GM23338 (cell line): ENCODE data around the gene PIM3. TPM values are rescaled to one million over a fixed set of nuclear protein-coding genes. Genes with fewer than 3 reads are reported as not detected.

ENCODE experiments used
- ATAC-seq: fragments of 200-7000 bp; cut with Tn5 transposase; 3 replicates; pipeline ENCODE4 v1.9.1; 2020
- DNase-seq: peaks from one replicate; pipeline ENCODE4 v3.0.0-alpha.2; 2015; ENCODE audit warnings: low spot score
- H2AFZ ChIP-seq: fragments of 200-600 bp; sonication (generic); 2 replicates; pipeline ENCODE4 v1.8.0; 2016; ENCODE audit warnings: antibody characterized with exemption, mild to moderate bottlenecking, moderate library complexity
- H3F3A ChIP-seq: fragments of 200-600 bp; sonication (generic); replicated peaks from 2 replicates; pipeline ENCODE4 v1.8.0; 2017; ENCODE audit warnings: antibody characterized with exemption, mixed run types, low read depth
- H3K27ac ChIP-seq: fragments of 200-600 bp; sonication (generic); 2 replicates; pipeline ENCODE4 v1.6.1; 2016; ENCODE audit warnings: low read depth
- H3K27me3 ChIP-seq: fragments of 200-600 bp; sonication (generic); 2 replicates; pipeline ENCODE4 v1.8.0; 2016; ENCODE audit warnings: mild to moderate bottlenecking, mixed run types, moderate library complexity; ENCODE audit not compliant: insufficient read depth
- H3K36me3 ChIP-seq: fragments of 200-600 bp; sonication (generic); 2 replicates; pipeline ENCODE4 v1.8.0; 2016; ENCODE audit warnings: mild to moderate bottlenecking; ENCODE audit not compliant: insufficient read depth
- H3K4me1 ChIP-seq: fragments of 200-600 bp; sonication (generic); 2 replicates; pipeline ENCODE4 v1.8.0; 2016; ENCODE audit warnings: mild to moderate bottlenecking, moderate library complexity; ENCODE audit not compliant: insufficient read depth
- H3K4me2 ChIP-seq: fragments of 200-600 bp; sonication (generic); 2 replicates; pipeline ENCODE4 v1.7.1; 2017; ENCODE audit warnings: mixed run types
- H3K4me3 ChIP-seq: fragments of 200-600 bp; sonication (generic); 2 replicates; pipeline ENCODE4 v1.6.1; 2016; ENCODE audit warnings: mixed run types
- H3K79me2 ChIP-seq: fragments of 200-600 bp; sonication (generic); replicated peaks from 2 replicates; pipeline ENCODE4 v1.8.0; 2017; ENCODE audit warnings: mild to moderate bottlenecking; ENCODE audit not compliant: insufficient read depth
- H3K9me2 ChIP-seq: fragments of 200-600 bp; sonication (generic); 2 replicates; pipeline ENCODE4 v1.8.0; 2017; ENCODE audit not compliant: insufficient read depth
- H4K20me1 ChIP-seq: fragments of 200-600 bp; sonication (generic); replicated peaks from 2 replicates; pipeline ENCODE4 v1.8.0; 2017; ENCODE audit warnings: mild to moderate bottlenecking; ENCODE audit not compliant: insufficient read depth
- H3K27ac Mint-ChIP-seq: 2 replicates; pipeline ENCODE4 v1.8.0; 2020; ENCODE audit warnings: inconsistent platforms, mild to moderate bottlenecking, moderate library complexity, mixed read lengths
- H3K27me3 Mint-ChIP-seq: 3 replicates; pipeline ENCODE4 v1.8.0; 2022; ENCODE audit warnings: low read depth, mild to moderate bottlenecking, moderate library complexity, mixed read lengths, inconsistent platforms; ENCODE audit not compliant: insufficient read depth, poor library complexity
- H3K36me3 Mint-ChIP-seq: 3 replicates; pipeline ENCODE4 v1.8.0; 2021; ENCODE audit warnings: low read depth, mild to moderate bottlenecking, inconsistent platforms, moderate library complexity, mixed read lengths
- H3K4me1 Mint-ChIP-seq: 3 replicates; pipeline ENCODE4 v1.8.0; 2020; ENCODE audit warnings: mild to moderate bottlenecking, inconsistent platforms, mixed read lengths
- H3K4me3 Mint-ChIP-seq: 3 replicates; pipeline ENCODE4 v1.8.0; 2021; ENCODE audit warnings: moderate library complexity, mild to moderate bottlenecking, inconsistent platforms, mixed read lengths
- H3K9me3 Mint-ChIP-seq: 3 replicates; pipeline ENCODE4 v1.8.0; 2020; ENCODE audit warnings: moderate library complexity, mild to moderate bottlenecking, inconsistent platforms, mixed read lengths
- CREB1 ChIP-seq: fragments of 250-450 bp; sonication (Bioruptor Pico); IDR thresholded peaks from 2 replicates; pipeline ENCODE4 v1.5.0; 2020; ENCODE audit warnings: low read depth, mild to moderate bottlenecking, moderate library complexity
- CTCF ChIP-seq, 2 experiments: fragments of 200-600 bp in 1 of 2; sonication (generic) in 1 of 2; conservative IDR thresholded peaks; 2 replicates each; pipeline versions ENCODE4 v1.5.1 to v1.6.1; 2016 to 2017; ENCODE audit warnings: antibody characterized with exemption in 2 of 2, low read depth in 2 of 2, mild to moderate bottlenecking in 2 of 2, moderate library complexity in 1 of 2
- ETS1 ChIP-seq: IDR thresholded peaks from 2 replicates; pipeline ENCODE4 v1.6.1; 2016; ENCODE audit warnings: antibody characterized with exemption
- EZH2phosphoT487 ChIP-seq: fragments of 200-600 bp; sonication (generic); IDR thresholded peaks from one replicate; pipeline ENCODE4 v1.8.1; 2018; ENCODE audit warnings: antibody characterized with exemption; ENCODE audit not compliant: unreplicated experiment
- JUNB ChIP-seq: IDR thresholded peaks from one replicate; pipeline ENCODE4 v1.6.1; 2016; ENCODE audit warnings: antibody characterized with exemption; ENCODE audit not compliant: unreplicated experiment
- NANOG ChIP-seq: IDR thresholded peaks from 2 replicates; pipeline ENCODE4 v1.6.1; 2016; ENCODE audit warnings: antibody characterized with exemption, borderline replicate concordance
- POLR2AphosphoS5 ChIP-seq: IDR thresholded peaks from 2 replicates; pipeline ENCODE4 v1.6.1; 2016; ENCODE audit warnings: antibody characterized with exemption, low read depth
- STAT1 ChIP-seq: IDR thresholded peaks from one replicate; pipeline ENCODE4 v1.6.1; 2016; ENCODE audit warnings: antibody characterized with exemption; ENCODE audit not compliant: unreplicated experiment
- ZNF331 ChIP-seq: fragments of 250-450 bp; sonication (Bioruptor Pico); IDR thresholded peaks from 2 replicates; pipeline ENCODE4 v1.5.0; 2020; ENCODE audit warnings: low read depth, mild to moderate bottlenecking, moderate library complexity
- polyA plus RNA-seq: library from polyadenylated mRNA; unstranded; fragments of >200 nt; fragmentation: Nextera tagmentation; extraction: Ambion mirVana; gene quantifications from 2 replicates; pipeline ENCODE4 v1.2.1, GENCODE V29; 2016
- total RNA-seq: library from RNA; depleted of rRNA; stranded (reverse); fragments of >200 nt; shearing (Covaris generic); gene quantifications from 2 replicates; pipeline ENCODE4 v1.2.3, GENCODE V29; 2014

PIM3 gene
- total and polyA plus RNA-seq, 2 experiments from 2014 or later, result 17.7 to 37.3 TPM

GRCh38 chr22:49948116-49948957 is 12.2 kb upstream of the PIM3 start:
- ATAC-seq (no peak), DNase-seq (no peak)
- peaks cover 18% of the 10 kb centered on the region for H3K4me1 Mint-ChIP-seq
- no peak overlapping the region for H3K27ac Mint-ChIP-seq
- H3K4me3 Mint-ChIP-seq, result no peak overlapping the region
- Histone ChIP-seq H3K4me3 (no peak overlapping the region), H3K36me3 (no peaks in the 10 kb centered on the region), H3K79me2 (no peaks in the 10 kb centered on the region), H2AFZ (no peak overlapping the region), H3K27ac (no peak overlapping the region), H3K4me1 (peaks cover 10% of the 10 kb centered on the region; the same call in 1 of the 2 replicates), H3F3A (0 out of 2 replicates have a peak, but pooled peaks cover 2% of the 10 kb centered on the region), H3K9me2 (no peaks in the 10 kb centered on the region), H3K4me2 (no peak overlapping the region), H3K27me3 (no peaks in the 10 kb centered on the region), H4K20me1 (no peaks in the 10 kb centered on the region)
- TF ChIP-seq NANOG (no peak), POLR2AphosphoS5 (no peak), EZH2phosphoT487 (no peak), CTCF (conservative IDR thresholded peaks at IDR 0.05; ENCODE audit: low read depth in 2 of 2) (no peak), CREB1 (CRISPR knock-in tag) (no peak), ETS1 (no peak), ZNF331 (no peak), STAT1 (no peak), JUNB (no peak)
- H3K27me3 Mint-ChIP-seq, result peaks cover 3% of the 10 kb centered on the region
- H3K9me3 Mint-ChIP-seq, result no peaks in the 10 kb centered on the region
- H3K36me3 Mint-ChIP-seq, result no peaks in the 10 kb centered on the region

GRCh38 chr22:49948958-49949913 is 11.3 kb upstream of the PIM3 start:
- Mint-ChIP-seq H3K9me3 (no peaks in the 10 kb centered on the region), H3K4me3 (no peak overlapping the region), H3K27me3 (peaks cover 3% of the 10 kb centered on the region), H3K27ac (0 out of 2 replicates have a peak overlapping the region, but pooled peaks have one; percentile 78), H3K4me1 (peaks cover 18% of the 10 kb centered on the region), H3K36me3 (no peaks in the 10 kb centered on the region)
- H4K20me1 ChIP-seq, result no peaks in the 10 kb centered on the region
- H3K36me3 ChIP-seq, result no peaks in the 10 kb centered on the region
- H3K79me2 ChIP-seq, result no peaks in the 10 kb centered on the region
- H3K4me2 ChIP-seq, result no peak overlapping the region
- H3K27ac ChIP-seq, result no peak overlapping the region
- H3K4me1 ChIP-seq, result peaks cover 10% of the 10 kb centered on the region; the same call in 1 of the 2 replicates
- H3K27me3 ChIP-seq, result no peaks in the 10 kb centered on the region
- no peaks in the 10 kb centered on the region for H3K9me2 ChIP-seq
- ATAC-seq (no peak), DNase-seq (no peak)
- H2AFZ ChIP-seq, result no peak overlapping the region
- no peak overlapping the region for H3K4me3 ChIP-seq
- 0 out of 2 replicates have a peak, but pooled peaks cover 2% of the 10 kb centered on the region for H3F3A ChIP-seq
- TF ChIP-seq ETS1, result no peak
